GM12873 (cell line): ENCODE results near the gene CDH22.

Source experiments
- CTCF ChIP-seq: IDR thresholded peaks from 2 replicates; pipeline ENCODE4 v1.5.1; 2012; ENCODE audit warnings: low read depth, mild to moderate bottlenecking, moderate library complexity, low read length, control low read depth; ENCODE audit not compliant: insufficient read depth; ENCODE audit errors: missing control alignments

CDH22 gene

GRCh38 chr20:46327557-46327956, 19.3 kb upstream of the CDH22 start:
- no peak for TF ChIP-seq CTCF

- TF ChIP-seq CTCF, result no peak
Observed at GRCh38 chr20:46325789-46326188, 17.5 kb upstream of the CDH22 start.

- peak; percentile 45 for TF ChIP-seq CTCF
Observed at GRCh38 chr20:46324960-46325703, 16.8 kb upstream of the CDH22 start.

- TF ChIP-seq CTCF, result no peak
Observed at GRCh38 chr20:46324379-46324778, 16.1 kb upstream of the CDH22 start.

GRCh38 chr20:46323557-46323956, 15.3 kb upstream of the CDH22 start:
- TF ChIP-seq CTCF, result no peak

- TF ChIP-seq CTCF, result no peak
Observed at GRCh38 chr20:46322641-46323040, 14.3 kb upstream of the CDH22 start.

- TF ChIP-seq CTCF, result no peak
Observed at GRCh38 chr20:46317685-46318177, 9.4 kb upstream of the CDH22 start.
